ENCODE results near the gene MXRA8.

MXRA8 gene

DNA sequence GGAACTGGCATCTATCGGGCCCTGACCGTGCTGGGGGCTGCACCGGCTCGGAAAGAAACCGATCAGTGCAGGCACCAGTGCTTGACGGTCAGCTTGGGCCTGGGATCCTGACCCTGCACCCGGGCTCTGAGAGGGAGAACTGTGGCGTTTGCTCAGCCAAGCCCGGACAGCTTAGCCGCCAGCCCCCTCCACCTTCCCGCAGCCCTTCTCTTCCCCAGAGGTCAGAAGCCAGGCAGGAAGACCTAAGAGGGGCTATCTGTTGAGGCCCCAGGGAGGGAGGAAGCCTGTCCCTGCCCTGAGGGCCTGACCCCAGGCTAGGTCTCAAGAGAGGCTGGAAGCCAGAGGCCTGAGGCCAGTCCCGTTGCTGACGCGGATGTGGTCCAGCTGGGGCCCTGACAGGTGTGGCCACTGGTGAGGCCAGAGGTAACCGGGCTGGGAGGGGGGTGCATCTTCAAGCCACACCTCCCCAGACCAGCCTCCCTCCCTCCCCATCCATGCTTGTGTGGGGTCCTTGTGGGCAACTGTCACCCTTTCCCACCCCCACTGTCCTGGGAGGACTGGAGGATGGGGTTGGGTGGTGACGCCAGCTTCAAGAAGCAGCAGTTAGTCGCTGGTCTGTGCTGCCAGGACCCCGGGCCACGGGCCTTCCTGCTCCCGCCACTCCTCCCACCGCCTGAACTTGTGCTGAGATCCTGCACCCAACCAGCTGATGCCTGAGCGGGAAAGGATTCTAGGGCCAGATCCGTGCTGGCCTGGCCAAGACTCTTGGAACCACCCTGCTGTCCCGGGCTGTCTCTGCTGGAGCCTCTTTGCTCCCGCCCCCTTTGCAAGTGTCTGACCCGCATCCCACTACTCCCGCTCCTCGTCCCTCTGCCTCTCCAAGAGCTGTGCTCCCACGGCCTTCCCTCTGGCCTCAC lies 6.6 kb downstream of the MXRA8 start:
- Mint-ChIP-seq H3K4me1 (peaks cover 45% of the 10 kb centered on the region), H3K27ac (peak overlapping the region in 1 of 2 donors; percentile 12), H3K27me3 (peaks cover 34% of the 10 kb centered on the region), H3K4me3 (peak overlapping the region; percentile 42 to 56), H3K9me3 (no peaks in the 10 kb centered on the region)
- DNase-seq (no peak), ATAC-seq (no peak)

DNA sequence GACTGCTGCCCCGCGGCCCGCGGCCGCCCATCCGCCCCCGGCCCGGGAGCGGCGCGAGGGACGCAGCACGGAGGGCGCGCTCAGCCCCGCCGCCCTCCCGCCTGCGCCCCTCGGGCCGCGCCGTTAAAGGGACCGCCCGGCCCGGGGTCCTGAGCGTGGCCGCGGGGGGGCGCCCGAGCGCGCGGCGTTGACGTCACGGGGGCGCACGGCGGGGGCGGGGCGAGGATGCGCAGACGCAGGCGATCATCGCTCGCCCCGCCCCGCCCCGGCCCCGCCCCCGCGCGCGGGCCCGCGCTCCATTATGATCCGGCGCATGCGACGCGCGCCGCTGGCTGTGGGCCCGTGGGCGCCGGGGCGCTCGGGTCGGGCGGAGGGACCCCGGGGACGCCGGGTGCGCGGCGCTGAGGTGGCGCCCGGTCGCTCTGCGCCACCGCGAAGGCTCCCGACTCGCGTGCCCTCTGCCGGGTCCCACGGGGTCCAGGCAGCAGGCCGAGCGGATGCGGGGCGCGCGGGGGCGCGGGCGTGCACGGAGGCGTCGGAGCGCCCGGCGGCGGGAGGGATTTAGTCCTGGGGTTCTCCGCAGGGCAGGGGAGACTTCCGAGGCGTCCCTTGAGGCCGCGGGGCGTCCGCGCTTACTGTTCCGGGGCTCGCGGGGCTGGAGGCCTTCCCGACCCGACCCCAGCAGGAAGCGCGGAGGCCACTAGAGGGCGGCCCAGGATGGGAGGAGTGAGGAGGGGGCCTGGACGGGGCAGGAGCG lies 8.9 kb downstream of the MXRA8 start, which contains the start of gene DVL1:
Gene DVL1 (minus strand): TSS at position 163 of the 757 bp plus-strand sequence. CDS start 353 bp downstream, outside the sequence.
- H3K4me3 Mint-ChIP-seq, result peak within 1 kb of the TSS; percentile 77 to 85
- ATAC-seq (peak; percentile 81), DNase-seq (peak; percentile 79 to 81)
- no peak within 1 kb of the TSS for H3K27ac Mint-ChIP-seq
- peaks cover 27% of the 10 kb centered on the region for H3K27me3 Mint-ChIP-seq
- H3K4me1 Mint-ChIP-seq, result peaks cover 61% of the 10 kb centered on the region
- H3K9me3 Mint-ChIP-seq, result no peaks in the 10 kb centered on the region

DNA sequence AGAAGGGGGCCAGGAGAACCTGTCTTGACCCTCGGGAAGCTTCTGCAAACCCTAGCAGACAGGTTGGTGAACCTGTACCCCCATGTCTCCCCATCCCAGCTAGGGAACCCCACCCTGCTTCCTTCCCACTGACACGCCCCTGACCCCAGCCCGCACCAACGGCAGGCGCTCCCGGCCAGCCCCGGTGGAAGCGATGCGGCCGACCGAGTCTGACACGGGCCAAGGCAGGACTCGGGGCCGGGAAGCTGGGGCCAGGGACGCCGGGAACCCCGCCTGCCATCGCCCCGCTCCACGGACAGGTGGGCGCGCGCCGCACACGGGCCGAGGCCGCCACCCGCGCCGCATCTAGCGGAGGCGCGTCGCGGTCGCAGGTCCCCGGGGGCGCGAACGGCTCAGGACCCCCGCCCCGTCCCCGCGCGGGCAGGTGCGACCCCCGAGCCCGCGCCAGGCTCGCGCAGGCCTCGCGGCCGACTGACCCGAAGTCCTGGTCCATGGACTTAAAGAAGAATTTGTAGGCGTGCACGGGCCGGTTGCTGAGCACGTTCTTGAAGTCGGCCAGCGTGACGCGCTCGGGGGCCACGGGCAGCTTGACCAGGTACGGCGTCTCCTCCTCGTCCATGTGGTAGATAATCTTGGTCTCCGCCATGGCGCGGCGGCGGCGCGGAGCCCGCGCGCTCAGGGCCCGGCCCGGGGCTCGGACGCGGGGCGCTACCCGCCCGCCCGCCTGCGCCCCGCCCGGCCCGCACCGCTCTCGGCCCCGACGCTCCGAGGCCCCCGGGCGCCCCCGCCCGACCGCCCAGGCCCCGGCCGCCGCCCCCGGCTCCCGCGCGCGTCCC lies 9.7 kb downstream of the MXRA8 start:
- peaks cover 59% of the 10 kb centered on the region for H3K4me1 Mint-ChIP-seq
- H3K4me3 Mint-ChIP-seq, result peak overlapping the region; percentile 77 to 85
- no peak overlapping the region for H3K27ac Mint-ChIP-seq
- H3K27me3 Mint-ChIP-seq, result peaks cover 19% of the 10 kb centered on the region
- H3K9me3 Mint-ChIP-seq, result no peaks in the 10 kb centered on the region
- ATAC-seq (peak; percentile 46), DNase-seq (no peak)

DNA sequence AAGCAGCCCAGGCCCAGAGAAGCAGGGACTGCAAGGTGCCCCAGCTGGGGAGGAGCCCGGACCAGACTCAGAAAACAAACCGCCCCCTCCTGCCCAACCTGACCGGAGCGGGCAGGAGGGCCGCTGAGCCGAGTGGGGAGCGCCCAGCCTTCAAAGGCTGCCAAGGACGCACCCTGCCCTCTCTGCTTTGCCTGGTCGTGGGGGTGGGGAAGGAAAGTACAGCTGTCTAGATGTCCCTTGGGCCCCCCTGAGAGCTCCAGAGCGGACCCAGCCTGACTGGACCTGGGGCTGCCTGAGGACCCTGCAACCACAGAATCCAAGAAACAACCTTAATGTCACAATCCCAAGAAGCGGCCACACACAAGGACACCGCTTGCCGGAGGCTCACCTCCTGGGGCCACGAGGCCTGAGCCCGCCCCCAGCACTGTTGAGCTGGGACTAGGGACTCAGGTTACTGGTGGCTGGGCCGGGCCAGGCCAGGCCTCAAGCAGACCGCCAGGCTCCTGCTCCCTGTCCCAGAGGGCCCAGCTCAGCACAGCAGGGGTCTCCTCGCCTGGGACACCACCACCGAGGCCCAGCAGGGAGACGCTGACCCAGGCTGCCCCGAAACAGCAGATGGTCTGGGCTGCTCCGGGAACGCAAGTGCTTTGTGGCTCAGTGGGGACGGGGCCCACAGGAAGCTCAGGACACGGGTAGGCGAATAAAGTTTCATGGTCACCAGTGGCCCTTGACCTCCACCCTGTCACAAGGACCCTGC lies 10.5 kb downstream of the MXRA8 start:
- H3K27me3 Mint-ChIP-seq, result peaks cover 11% of the 10 kb centered on the region
- ATAC-seq, result no peak
- DNase-seq, result no peak
- H3K4me1 Mint-ChIP-seq, result peaks cover 59% of the 10 kb centered on the region
- H3K9me3 Mint-ChIP-seq, result no peaks in the 10 kb centered on the region
- H3K4me3 Mint-ChIP-seq, result peak overlapping the region; percentile 77 to 85
- peak overlapping the region in 1 of 2 donors; percentile 12 for H3K27ac Mint-ChIP-seq

DNA sequence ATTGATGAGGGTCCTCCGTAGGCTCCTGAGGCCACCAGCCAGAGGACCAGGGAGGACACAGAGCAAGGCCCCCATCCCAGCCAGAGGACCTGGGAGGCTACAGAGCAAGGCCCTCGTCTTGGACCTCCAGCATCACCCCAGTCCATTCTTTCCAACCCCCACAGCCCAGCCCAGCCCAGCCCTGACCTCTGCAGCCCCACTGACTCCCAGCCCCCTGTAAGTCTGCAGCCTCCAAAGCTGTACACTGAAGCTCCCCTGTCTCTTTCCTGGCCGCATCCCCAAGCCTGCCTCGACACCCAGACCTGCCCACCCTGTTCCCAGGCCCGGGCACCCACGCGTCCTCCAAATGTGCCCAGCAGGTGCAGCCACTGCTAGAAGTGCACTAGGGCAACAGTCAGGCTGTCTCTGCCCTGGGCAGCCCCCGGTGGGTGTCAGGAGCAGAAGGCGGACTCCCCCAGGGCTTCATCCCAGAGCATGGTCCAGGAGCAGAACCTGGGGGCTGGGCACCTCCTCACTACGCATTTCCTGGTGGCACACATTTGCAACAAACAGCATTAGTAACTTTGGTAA lies 11.2 kb downstream of the MXRA8 start:
- no peak overlapping the region for H3K27ac Mint-ChIP-seq
- peak overlapping the region; percentile 77 to 85 for H3K4me3 Mint-ChIP-seq
- no peaks in the 10 kb centered on the region for H3K9me3 Mint-ChIP-seq
- H3K4me1 Mint-ChIP-seq, result peaks cover 55% of the 10 kb centered on the region
- peaks cover 4% of the 10 kb centered on the region for H3K27me3 Mint-ChIP-seq
- DNase-seq, result no peak
- ATAC-seq, result no peak

DNA sequence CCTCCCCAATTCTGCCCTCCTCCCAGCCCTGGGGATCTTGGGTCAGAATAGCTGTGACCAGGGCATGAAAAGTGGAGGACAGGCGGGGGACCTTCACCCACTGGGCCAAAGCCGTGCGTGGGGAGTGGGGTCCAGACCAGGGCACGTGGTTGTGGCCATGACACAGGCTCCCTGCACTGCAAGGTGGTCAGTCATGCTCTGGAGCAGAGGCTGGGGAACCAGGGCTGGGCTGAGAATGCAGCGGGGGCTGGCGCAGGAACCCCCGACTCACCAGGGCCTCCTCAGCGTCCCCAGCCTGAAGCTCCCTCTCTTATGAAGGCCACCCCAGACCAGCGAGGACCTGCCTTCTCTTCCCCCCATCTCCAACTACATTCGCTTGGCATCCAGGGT lies 11.9 kb downstream of the MXRA8 start:
- DNase-seq, result no peak
- ATAC-seq, result no peak
- no peak overlapping the region for H3K27ac Mint-ChIP-seq
- H3K4me3 Mint-ChIP-seq, result peak overlapping the region; percentile 27 to 77
- H3K9me3 Mint-ChIP-seq, result peaks cover 0 to under 1% of the 10 kb centered on the region in 2 donors
- peaks cover 51% of the 10 kb centered on the region for H3K4me1 Mint-ChIP-seq
- no peaks in the 10 kb centered on the region for H3K27me3 Mint-ChIP-seq

DNA sequence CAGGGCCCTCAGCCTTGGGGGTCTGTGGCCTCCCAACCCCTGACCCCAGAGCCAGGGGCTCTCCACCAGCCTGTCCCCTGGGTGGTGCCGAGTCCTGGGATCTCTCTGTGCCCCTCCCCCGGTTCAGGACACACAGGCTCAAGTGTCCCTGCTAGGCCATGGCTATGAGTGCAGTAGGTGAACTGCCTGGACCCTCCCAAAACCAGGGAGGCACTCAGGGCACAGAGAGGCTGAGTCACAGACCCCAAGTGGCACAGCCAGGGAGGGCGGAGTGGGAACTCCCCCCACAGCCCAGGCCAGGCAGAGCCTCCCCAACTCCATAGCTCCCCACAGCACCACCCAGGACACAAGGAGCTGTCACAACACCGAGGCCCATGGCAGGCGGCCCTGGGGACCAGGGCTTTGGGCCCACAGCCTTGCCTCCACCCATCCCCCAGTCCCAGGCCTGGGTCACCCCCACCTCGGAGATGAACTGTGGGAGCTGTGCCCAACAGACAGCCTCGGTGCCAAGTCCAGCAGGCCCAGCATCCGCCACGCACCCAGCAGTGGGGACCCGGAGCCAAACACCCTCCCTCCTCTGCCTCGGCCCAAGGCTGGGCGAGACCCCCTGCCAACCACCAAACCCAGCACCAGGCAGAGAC lies 12.4 kb downstream of the MXRA8 start:
- peaks cover 51% of the 10 kb centered on the region for H3K4me1 Mint-ChIP-seq
- ATAC-seq, result no peak
- no peak overlapping the region for H3K27ac Mint-ChIP-seq
- DNase-seq, result no peak
- H3K27me3 Mint-ChIP-seq, result no peaks in the 10 kb centered on the region
- peaks cover 0 to 5% of the 10 kb centered on the region in 2 donors for H3K9me3 Mint-ChIP-seq
- H3K4me3 Mint-ChIP-seq, result no peak overlapping the region

DNA sequence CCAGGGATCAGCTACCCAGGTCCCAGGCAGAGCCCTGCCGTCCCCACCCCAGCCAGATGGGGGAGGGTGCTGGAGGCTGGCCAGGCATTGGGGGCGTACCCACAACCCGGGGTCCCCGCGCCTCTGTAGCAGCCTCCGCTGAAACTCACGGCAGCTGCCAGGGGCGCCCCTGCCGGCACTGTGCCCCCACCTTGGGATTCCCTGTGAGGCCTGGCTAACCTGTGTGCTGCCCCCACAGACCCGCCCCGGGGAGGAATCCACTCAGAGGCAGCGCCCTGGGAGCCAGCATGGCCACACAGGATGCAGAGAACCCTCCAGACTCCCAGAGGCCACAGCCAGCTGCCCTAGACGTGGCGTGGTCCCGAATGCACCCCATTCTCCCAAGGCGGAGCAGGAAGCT lies 13.0 kb downstream of the MXRA8 start:
- H3K27me3 Mint-ChIP-seq, result no peaks in the 10 kb centered on the region
- no peak for DNase-seq
- H3K9me3 Mint-ChIP-seq, result peaks cover 0 to 7% of the 10 kb centered on the region in 2 donors
- no peak for ATAC-seq
- no peak overlapping the region for H3K4me3 Mint-ChIP-seq
- peaks cover 51% of the 10 kb centered on the region for H3K4me1 Mint-ChIP-seq
- H3K27ac Mint-ChIP-seq, result no peak overlapping the region

DNA sequence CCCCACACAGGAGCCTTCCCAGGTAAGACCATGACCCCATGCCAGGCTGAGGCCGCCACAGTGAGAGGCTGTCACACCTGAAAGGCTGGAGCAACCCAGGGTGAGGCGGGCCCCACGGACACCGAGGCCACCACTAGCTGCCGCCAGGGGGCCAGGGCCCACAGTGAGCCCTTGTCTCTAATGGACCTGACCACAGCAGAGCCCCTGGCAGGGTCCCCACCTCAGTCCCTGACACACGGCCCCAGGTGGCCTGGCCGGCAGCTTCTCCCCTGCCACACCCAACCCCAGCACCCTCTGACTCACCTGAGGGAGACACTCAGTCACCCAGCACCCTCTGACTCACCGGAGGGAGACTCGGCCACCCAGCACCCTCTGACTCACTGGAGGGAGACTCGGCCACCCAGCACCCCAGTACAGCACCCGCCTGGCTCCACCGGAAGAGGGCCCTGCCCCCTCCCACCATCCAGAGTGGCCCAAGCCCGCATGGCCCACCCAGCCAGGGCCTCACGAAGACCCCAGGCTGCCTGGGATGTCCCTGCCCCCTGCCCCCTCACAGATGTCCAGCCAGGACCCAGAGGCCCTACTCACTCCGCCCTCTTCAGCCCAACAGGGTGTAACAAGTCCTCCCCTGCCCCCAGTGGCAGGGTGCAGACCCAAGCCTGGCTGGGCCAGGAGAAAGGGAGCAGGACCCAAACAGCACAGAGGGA lies 13.5 kb downstream of the MXRA8 start:
- Mint-ChIP-seq H3K9me3 (peaks cover 0 to 7% of the 10 kb centered on the region in 2 donors), H3K27me3 (no peaks in the 10 kb centered on the region), H3K4me1 (peaks cover 51% of the 10 kb centered on the region), H3K4me3 (no peak overlapping the region), H3K27ac (peak overlapping the region in 1 of 2 donors; percentile 27)
- ATAC-seq (peak; percentile 34), DNase-seq (no peak)

DNA sequence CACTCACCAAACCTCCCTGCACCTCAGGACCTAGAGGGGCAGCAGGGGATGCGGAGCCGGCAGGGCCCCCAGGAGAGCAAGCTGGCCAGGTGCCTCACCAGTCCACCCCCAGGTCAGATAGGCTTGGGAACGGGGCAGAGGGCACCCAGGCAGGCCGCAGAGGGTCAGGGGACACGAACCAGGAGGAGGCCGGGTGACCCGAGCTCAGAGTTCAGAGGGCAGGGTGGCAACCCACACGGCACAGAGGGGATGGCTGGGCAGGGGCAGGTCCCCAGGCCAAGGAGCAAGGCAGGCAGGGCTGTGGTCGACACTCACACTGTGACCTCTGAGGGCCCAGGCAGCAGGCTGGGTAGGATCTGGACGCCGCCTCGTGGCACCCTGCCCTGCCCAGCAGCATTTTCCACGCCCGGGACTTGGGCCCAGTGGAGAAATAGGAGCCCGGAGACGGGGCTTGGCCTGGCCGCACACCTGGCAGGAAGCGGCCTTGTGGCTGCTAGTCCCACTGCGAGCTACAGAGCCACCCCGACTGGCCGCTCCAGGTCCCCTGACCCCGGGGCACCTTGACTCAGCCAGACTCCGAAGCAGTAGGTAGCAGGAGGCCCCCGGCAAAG lies 14.4 kb downstream of the MXRA8 start:
- peaks cover 0 to 7% of the 10 kb centered on the region in 2 donors for H3K9me3 Mint-ChIP-seq
- DNase-seq (no peak), ATAC-seq (no peak)
- peaks cover 51% of the 10 kb centered on the region for H3K4me1 Mint-ChIP-seq
- peak overlapping the region in 1 of 2 donors; percentile 12 for H3K27ac Mint-ChIP-seq
- H3K4me3 Mint-ChIP-seq, result no peak overlapping the region
- no peaks in the 10 kb centered on the region for H3K27me3 Mint-ChIP-seq

DNA sequence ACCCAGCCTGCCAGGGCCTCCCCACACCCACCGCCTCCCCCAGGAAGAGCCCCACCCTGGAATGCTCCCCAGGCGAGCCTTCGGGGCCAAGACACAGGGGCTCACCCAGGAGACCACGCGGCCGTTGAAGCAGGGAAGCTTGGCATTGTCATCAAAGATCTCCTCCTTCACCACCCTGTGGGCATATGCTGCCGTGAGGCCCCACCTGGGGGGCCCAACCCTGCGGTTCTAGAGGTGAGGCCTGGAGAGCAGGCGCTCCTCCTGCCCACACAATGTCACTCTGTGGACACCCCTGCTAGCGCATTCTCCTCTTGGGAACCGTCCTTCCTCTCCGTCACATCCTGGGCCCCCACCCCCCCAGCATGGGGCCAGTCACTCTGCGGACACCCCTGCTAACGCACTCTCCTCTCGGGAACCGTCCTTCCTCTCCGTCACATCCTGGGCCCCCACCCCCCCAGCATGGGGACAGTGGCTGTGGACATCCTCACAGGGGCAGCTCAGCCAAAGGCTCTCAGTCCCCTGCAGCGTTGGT lies 15.7 kb downstream of the MXRA8 start:
- ATAC-seq (no peak), DNase-seq (no peak)
- no peak overlapping the region for H3K27ac Mint-ChIP-seq
- no peaks in the 10 kb centered on the region for H3K27me3 Mint-ChIP-seq
- peaks cover 0 to 7% of the 10 kb centered on the region in 2 donors for H3K9me3 Mint-ChIP-seq
- no peak overlapping the region for H3K4me3 Mint-ChIP-seq
- peaks cover 44% of the 10 kb centered on the region for H3K4me1 Mint-ChIP-seq

DNA sequence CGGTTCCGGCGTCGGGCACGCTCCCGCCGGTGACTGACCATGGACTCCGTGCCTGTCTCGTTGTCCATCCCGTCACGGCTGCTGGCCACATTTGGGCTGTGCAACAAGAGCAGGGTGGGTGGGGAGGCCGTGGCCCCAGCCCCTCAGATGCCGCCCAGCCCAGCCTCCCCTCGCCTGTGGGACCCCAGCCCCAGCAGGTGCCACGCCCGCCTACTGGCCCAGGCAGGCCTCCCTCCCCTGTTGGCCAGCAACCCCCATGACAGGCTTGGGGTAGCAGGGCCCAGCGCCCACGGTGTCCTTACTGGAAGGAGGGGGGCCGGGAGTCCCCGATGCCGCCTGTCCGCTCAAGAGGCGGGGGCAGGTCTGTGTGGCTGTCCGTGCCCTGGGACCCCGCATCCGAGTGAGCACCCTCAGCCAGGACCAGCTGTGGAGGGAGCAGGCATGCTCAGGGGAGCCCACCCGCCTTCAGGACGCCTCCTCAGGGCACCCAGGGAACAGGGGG lies 16.2 kb downstream of the MXRA8 start:
- Mint-ChIP-seq H3K9me3 (peaks cover 0 to 7% of the 10 kb centered on the region in 2 donors), H3K27me3 (no peaks in the 10 kb centered on the region), H3K4me1 (peaks cover 39% of the 10 kb centered on the region), H3K4me3 (no peak overlapping the region), H3K27ac (no peak overlapping the region)
- DNase-seq (no peak), ATAC-seq (peak; percentile 3)

DNA sequence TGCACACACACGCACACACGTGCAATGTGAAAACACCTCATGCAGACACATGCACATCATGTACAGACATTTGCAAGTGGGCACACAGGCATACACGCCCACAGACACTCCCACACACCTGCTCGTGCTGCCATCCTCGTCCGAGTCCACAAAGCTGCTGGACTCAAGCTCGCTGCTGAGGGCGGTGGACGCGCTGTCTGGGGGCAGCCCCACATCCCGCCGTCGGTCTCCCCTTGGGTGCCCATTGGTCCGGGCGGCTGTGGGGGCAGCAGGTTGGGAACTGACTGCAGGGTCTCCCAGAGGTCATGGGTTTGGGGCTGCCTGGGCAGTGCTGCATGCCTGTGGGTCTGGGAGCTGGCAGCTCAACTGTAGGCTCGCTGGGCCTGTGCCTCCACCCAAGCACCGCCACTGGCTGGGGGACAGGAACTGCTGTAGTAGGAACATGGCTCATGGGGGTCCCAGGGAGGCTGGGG lies 16.8 kb downstream of the MXRA8 start:
- H3K27me3 Mint-ChIP-seq, result no peaks in the 10 kb centered on the region
- no peak for DNase-seq
- no peak overlapping the region for H3K27ac Mint-ChIP-seq

More for the DNA sequence above, 16.8 kb downstream of the MXRA8 start:
- Mint-ChIP-seq H3K4me3 (no peak overlapping the region), H3K4me1 (peaks cover 34% of the 10 kb centered on the region), H3K9me3 (peaks cover 0 to 7% of the 10 kb centered on the region in 2 donors)
- no peak for ATAC-seq
